Stimulated activated CD8-positive, alpha-beta memory T cell treated with anti-CD3 and anti-CD28 coated beads, Interleukin-7, amount 100 ng/mL, for 24 hours (primary cell): ENCODE data around the gene HLA-G.
A peak's percentile ranks its signal among the peaks of the same experiment; 100 is the strongest.
"Not testable (repeated sequence)": the region's sequence is repeated elsewhere in the genome, so short reads cannot be mapped to it uniquely, and the experiment has no call there.

ENCODE experiments used
- DNase-seq: peaks from one replicate; pipeline ENCODE4 v3.0.0-alpha.2; 2020; ENCODE audit warnings: low read depth

The HLA-G gene

DNA sequence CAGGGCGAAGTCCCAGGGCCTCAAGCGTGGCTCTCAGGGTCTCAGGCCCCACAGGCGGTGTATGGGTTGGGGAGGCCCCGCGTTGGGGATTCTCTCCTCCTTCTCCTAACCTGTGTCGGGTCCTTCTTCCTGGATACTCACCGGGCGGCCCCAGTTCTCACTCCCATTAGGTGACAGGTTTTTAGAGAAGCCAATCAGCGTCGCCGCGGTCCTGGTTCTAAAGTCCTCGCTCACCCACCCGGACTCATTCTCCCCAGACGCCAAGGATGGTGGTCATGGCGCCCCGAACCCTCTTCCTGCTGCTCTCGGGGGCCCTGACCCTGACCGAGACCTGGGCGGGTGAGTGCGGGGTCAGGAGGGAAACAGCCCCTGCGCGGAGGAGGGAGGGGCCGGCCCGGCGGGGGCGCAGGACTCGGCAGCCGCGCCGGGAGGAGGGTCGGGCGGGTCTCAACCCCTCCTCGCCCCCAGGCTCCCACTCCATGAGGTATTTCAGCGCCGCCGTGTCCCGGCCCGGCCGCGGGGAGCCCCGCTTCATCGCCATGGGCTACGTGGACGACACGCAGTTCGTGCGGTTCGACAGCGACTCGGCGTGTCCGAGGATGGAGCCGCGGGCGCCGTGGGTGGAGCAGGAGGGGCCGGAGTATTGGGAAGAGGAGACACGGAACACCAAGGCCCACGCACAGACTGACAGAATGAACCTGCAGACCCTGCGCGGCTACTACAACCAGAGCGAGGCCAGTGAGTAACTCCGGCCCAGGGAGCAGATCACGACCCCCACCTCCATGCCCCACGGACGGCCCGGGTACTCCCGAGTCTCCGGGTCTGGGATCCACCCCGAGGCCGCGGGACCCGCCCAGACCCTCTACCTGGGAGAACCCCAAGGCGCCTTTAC lies at the start of gene HLA-G:
TSS of gene HLA-G (plus strand) at position 247 of the 892 bp plus-strand sequence. CDS start at position 267, 20 bp downstream.
- DNase-seq, result no peak

- DNase-seq, result not testable (repeated sequence)
Measured at GRCh38 chr6:29780019-29780698, 47.5 kb upstream of the HLA-G start.

DNA sequence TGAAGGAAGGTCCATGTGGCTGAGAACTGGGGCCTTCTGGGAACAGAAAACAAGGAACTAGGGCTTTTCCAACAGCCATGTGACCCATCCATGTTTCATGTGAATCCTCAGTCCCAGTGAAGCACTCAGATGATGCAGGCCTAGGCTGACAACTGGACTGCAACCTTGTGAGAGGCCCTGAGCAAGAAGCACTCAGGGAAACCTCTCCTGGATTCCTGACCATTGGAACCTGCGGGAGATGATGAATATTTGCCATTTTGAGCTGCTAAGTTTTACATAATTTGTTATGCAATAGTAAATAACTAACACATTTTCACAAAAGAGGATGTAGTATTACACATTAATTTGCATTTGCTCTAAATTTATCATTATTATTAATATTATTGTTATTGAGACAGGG lies 38.4 kb upstream of the HLA-G start:
- DNase-seq, result no peak

GRCh38 chr6:29790626-29791025 lies 37.0 kb upstream of the HLA-G start:
- no peak for DNase-seq

DNA sequence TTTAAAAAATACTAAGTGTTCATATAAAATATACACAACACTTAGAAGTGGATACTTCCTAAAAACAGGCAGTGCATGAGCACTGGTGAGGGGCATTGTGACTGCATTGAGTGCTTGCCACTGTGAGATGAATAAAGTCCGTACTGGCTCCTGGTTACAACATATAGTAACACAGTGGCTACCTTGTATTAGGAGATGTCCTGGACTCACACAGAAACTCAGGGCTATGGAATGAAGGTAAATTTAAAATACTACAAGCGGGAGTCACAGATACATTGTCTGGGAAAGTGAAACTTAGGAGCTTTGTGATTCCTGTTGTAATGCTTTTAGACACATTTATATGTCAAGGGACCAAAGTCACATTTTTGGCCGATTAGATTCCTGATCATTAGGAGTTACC lies 36.5 kb upstream of the HLA-G start:
- DNase-seq, result no peak

GRCh38 chr6:29791786-29792122 lies 35.9 kb upstream of the HLA-G start:
- no peak for DNase-seq

- peak; percentile 40 for DNase-seq
Measured at GRCh38 chr6:29792123-29793035, 35.2 kb upstream of the HLA-G start.

- no peak for DNase-seq
Measured at GRCh38 chr6:29793036-29793356, 34.6 kb upstream of the HLA-G start.

DNA sequence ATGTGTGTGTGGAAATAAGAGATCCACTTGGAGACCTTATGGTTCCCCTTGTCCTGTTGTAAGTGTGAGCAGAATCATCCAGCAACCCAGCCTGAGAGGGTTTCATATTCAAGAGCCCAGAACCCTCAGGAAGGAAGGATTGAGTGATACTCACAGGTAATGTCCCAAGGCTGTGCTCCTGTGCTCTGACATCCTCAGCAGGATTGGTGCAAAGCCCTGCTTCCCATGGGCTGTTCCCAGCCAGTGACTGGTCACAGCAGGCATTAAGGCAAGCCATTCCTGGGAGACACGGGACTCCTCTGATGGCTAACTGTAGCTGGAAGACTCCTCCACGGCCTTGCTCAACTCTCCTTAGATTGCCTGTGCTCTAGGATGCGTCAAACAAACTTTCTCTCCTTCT lies 33.8 kb upstream of the HLA-G start:
- DNase-seq, result no peak

DNA sequence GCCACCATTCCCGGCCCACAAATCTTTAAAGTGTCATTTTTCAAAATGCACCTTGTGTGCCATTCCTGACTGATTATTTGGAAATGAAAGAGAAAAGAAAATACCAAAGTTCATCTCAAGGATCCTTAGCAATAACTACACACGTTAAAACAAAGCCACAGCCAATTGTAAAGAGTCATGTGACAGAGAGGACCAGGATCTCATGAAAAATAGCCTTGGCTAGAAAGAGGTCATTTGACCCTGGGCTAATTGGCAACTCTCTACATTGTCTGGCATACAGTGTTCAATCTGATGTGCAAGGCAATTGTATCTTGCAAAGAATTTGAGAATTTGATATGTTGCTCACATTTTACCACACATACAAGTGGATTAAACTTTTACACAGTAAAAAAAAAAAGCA lies 31.6 kb upstream of the HLA-G start:
- DNase-seq, result no peak

- no peak for DNase-seq
Measured at GRCh38 chr6:29797135-29797534, 30.5 kb upstream of the HLA-G start.

DNA sequence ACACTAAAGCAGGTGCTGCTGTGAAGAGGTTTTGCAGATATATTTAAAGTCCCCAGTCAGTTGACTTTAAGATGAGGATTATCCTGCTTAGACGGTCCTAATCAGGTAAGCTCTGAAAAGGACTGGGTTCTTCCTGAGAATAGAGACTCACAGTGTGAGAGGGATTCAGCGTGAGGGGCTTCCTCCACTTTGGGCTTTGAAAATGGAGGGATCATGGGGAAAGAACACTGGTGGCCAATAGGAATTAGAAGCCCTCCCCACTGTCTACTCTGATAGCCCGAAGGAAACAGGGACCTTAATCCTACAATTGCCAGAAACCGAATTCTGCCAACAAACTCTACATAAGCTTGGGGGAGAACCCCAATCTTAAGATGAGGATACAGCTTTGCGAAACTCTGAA lies 29.7 kb upstream of the HLA-G start:
- DNase-seq, result no peak

- no peak for DNase-seq
Measured at GRCh38 chr6:29800254-29800653, 27.4 kb upstream of the HLA-G start.

DNA sequence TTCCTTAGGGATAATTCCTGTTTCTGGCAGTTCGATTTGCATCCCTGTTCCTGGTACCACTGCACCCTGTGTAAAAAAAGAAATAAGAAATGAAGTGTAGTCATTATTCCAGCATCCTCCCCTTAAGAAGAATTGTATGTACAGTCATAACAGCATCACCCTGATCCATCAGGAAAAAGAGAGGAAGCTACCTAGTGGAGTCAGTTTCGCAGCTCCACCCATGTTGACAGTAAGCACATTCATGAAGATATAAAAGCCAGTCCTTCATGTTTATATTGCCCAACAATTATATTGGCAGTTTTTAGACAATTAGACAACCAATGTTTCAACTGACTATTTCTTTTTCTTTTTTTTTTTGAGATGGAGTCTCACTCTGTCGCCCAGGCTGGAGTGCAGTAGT lies 21.2 kb upstream of the HLA-G start:
- no peak for DNase-seq

DNA sequence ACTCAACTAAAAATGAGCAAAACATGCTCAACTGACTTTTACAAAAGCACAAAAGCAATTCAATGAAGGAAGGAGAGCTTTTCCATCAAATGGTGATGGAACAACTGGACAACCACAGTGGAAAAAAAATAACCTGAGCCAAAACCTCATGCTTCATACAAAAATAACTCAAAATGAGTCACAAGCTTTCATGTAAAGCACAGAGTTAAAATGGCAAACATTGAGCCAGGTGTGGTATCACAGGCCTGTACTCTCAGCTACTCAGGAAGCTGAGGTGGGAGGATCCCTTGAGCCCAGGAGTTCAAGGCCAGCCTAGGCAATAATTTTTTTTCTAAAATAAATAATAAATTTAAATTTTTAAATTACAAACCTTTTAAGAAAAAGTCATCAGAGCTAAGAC lies 18.4 kb upstream of the HLA-G start:
- no peak for DNase-seq

DNA sequence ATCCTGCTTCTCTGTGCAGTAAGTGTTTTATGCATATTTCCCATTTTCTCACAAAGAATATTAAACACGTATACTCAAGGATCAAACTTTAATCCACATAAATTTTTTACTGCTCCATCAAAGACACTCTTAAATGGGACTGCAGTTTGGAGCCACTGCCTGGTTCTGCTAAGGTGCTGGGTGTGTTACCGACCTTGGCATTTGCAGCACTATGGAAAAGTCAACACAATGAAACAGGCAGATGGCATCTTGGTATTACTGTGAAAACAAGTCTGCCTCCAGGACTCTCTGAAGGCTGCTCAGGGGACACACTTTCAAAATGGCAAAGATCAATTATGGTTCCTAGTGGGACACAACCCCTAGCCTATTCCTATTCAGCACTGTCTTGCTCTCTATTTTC lies 17.3 kb upstream of the HLA-G start:
- no peak for DNase-seq

GRCh38 chr6:29811377-29811776 lies 16.2 kb upstream of the HLA-G start:
- no peak for DNase-seq

GRCh38 chr6:29813066-29813465 lies 14.6 kb upstream of the HLA-G start:
- no peak for DNase-seq

GRCh38 chr6:29813809-29814208 lies 13.8 kb upstream of the HLA-G start:
- DNase-seq, result no peak

DNA sequence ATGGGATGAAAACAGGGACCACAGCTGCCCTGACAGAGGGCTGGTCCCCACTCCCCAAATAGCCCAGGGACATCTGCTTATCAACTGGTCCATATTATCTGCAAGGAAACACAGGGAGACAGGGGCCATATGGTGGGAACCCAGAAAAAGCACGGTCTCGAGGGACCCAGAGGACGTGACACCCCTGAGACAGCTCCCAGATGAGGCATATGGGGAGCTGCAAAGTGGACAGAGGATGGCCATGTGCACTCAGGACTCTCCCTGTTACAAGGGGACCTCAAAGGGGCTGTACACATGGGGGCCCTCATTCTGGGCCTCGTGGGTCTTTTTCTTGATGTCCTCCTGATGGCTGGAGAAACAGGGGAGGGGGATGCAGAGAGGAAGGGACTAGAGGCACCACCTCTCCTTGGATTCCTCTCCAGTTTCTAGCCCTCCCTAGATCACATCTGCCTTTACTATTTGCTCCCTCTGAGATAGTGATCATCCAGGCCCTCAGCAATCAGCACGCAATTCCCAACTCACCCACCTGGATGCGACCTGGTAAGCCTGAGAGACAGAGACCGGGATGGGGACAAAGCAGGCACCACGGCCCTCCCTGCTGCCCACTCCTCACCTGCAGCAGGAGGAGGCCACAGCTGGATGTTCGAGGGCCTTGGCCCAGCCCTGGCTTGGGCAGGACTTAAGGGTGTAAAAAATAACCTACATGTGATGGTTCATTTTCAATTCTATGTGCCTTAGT lies 13.1 kb upstream of the HLA-G start:
- DNase-seq, result no peak

DNA sequence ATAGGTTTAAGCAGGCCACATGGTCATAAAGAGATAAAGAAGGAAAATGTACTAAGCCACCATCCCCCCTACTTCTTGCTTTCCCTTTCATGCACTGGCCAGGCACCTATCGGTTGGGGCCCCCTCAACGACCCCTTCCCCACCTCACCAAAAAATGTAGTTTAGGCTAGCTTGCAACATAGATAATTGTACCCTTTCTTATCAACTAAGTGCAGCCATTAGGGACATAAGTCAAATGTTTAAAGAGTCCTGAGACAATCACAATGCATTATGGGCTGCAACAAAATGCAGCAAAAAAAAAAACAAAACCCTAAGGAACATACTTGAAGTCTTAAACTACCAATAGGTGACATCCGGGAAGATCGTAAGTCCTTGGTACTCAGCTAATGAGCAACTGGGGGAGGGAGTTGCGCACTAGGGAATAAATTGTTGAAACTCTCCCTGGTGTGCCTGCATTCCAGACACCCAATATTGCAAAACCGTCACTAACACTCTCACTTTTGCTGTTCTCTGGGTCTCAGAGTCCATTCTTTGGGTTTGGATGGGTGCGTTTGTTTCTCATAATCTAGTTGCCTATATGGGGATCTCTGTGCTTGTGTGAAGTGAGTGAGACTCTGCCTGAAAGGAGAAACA lies 12.4 kb upstream of the HLA-G start:
- no peak for DNase-seq

DNA sequence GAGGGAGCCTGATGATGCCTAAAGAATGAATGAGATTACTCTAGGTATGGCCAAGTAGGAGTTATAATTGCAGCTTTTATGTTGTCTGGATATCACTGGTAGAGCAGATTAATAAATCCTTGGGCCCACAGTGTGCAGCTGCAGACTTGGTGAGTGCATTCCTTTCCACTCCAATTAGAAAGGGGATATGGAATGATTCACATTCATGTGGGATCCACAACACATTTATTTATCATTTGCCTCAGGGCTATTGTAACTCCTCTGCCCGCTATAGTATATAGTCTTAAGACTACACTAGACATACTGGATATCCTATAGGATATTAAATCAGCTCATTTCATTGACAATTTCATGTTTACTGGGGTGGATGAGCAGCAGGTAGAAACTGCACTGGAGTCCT lies 11.6 kb upstream of the HLA-G start:
- no peak for DNase-seq
